ENCODE measurements around the gene ADAMTS2.

DNA sequence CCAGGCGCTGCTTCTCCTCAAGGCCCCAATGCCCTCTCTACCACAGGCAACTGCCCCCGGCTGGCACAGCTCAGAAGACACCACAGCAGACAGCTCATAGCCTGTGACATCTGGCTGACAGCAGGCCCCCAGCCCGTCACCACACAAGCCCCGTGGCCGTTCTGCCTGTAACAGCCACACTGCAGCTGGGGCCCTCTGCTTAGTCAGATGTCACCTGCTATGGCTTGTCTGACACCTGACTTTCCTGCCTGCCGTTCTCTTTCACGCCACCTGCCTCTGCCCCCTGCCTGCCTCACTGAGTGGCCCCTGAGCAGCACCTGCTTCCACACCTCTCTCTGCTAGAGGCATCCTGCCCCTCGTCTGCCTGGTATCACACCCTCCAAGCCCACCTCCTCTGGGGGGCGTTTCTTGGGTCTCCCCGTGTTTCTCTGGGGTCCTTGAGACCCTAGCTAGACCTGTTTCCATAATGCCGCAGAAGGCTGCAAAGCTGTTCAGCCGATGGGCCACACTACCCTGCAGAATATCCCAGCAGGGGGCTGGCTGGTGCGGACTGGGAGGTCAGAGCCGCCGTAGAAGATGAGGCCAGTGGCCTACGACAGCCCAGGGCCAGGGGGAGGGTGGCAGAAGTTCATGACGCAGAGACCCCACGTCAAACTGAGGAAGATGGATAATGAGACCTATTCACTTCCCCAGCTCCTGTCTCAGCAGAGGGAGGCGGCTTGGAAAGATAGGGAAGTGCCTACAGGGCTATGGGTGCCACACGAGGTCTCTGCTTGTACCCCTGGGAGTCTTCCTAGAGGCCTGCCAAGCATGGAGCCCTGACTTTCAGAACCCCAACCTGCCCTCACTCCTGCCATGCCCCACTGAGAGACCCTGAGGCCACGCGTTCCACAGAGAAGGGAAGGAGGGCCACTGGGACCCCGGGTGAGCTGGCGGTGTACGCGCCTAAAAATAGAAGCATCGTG is 190.0 kb downstream of the ADAMTS2 start:
- TF ChIP-seq NFE2L2 (IDR thresholded peaks at IDR 0.05; ENCODE audit: low read depth, low read length) = no peak
- no peak for TF ChIP-seq POLR2A (IDR thresholded peaks at IDR 0.05; ENCODE audit: low read depth, low read length)
- TF ChIP-seq MXI1 (IDR thresholded peaks at IDR 0.05; ENCODE audit: borderline replicate concordance, low read depth, low read length) = no peak
- TF ChIP-seq, protein P1, sequence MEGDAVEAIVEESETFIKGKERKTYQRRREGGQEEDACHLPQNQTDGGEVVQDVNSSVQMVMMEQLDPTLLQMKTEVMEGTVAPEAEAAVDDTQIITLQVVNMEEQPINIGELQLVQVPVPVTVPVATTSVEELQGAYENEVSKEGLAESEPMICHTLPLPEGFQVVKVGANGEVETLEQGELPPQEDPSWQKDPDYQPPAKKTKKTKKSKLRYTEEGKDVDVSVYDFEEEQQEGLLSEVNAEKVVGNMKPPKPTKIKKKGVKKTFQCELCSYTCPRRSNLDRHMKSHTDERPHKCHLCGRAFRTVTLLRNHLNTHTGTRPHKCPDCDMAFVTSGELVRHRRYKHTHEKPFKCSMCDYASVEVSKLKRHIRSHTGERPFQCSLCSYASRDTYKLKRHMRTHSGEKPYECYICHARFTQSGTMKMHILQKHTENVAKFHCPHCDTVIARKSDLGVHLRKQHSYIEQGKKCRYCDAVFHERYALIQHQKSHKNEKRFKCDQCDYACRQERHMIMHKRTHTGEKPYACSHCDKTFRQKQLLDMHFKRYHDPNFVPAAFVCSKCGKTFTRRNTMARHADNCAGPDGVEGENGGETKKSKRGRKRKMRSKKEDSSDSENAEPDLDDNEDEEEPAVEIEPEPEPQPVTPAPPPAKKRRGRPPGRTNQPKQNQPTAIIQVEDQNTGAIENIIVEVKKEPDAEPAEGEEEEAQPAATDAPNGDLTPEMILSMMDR (conservative IDR thresholded peaks at IDR 0.05; ENCODE audit: low read depth, low read length) = no peak
- TF ChIP-seq USF2 (IDR thresholded peaks at IDR 0.05; ENCODE audit: low read depth, low read length) = no peak
